CD4-positive, alpha-beta T cell (primary cell): ENCODE measurements around the gene LHFPL3. TPM values are rescaled to one million over a fixed set of nuclear protein-coding genes. Genes with fewer than 3 reads are reported as not detected.

Experiments
- ATAC-seq: fragments of 200-7000 bp; cut with Tn5 transposase; one replicate; pipeline ENCODE4 v1.10.0; 2022; ENCODE audit warnings: mild to moderate bottlenecking; ENCODE audit not compliant: poor library complexity
- CTCF ChIA-PET: fragments of 350-600 bp; sonication (Branson Sonifier 250); formaldehyde crosslinking; loops from one replicate; lab custom pipeline; 2021; ENCODE audit warnings: antibody characterized with exemption, inconsistent platforms; lab: Charles Lee
- POLR2A ChIA-PET: fragments of 350-600 bp; sonication (Branson Sonifier 250); formaldehyde crosslinking; loops from one replicate; lab custom pipeline; 2021; ENCODE audit warnings: antibody characterized with exemption, inconsistent platforms; lab: Charles Lee
- DNase-seq, 14 experiments: peaks; one replicate each; pipeline ENCODE4 v3.0.0-alpha.2; 2013 to 2020; ENCODE audit warnings: mixed read lengths in 2 of 14
- H3K27ac ChIP-seq, 2 donors: one replicate each; pipeline versions ENCODE4 v1.5.1 to v1.7.0; 2013; ENCODE audit warnings: low read length in 2 of 2, low read depth in 1 of 2, mild to moderate bottlenecking in 1 of 2
- H3K27me3 ChIP-seq, 2 experiments: 1 replicate in 1 of 2; 2 replicates in 1 of 2; pipeline versions ENCODE4 v1.6.1 to v1.7.0; 2013; ENCODE audit warnings: low read length in 2 of 2, control low read depth in 1 of 2, mild to moderate bottlenecking in 1 of 2, moderate library complexity in 1 of 2; ENCODE audit not compliant: insufficient read depth in 2 of 2, control insufficient read depth in 1 of 2
- H3K36me3 ChIP-seq: one replicate; pipeline ENCODE4 v1.6.1; 2013; ENCODE audit warnings: low read length, control low read depth; ENCODE audit not compliant: insufficient read depth
- H3K4me1 ChIP-seq: one replicate; pipeline ENCODE4 v1.6.1; 2013; ENCODE audit warnings: low read length, control low read depth; ENCODE audit not compliant: insufficient read depth
- H3K4me3 ChIP-seq: one replicate; pipeline ENCODE4 v1.5.1; 2013; ENCODE audit warnings: mild to moderate bottlenecking, low read length, moderate library complexity
- H3K9me3 ChIP-seq, 2 experiments: 1 replicate in 1 of 2; 2 replicates in 1 of 2; pipeline versions ENCODE4 v1.6.1 to v1.7.0; 2013; ENCODE audit warnings: low read length in 2 of 2, mild to moderate bottlenecking in 2 of 2, control low read depth in 1 of 2, moderate library complexity in 1 of 2; ENCODE audit not compliant: control insufficient read depth in 1 of 2, insufficient read depth in 1 of 2
- H3K27ac Mint-ChIP-seq: one replicate; pipeline ENCODE4 v1.8.0; 2020; ENCODE audit warnings: mixed read lengths
- H3K27me3 Mint-ChIP-seq: one replicate; pipeline ENCODE4 v1.8.0; 2021; ENCODE audit warnings: mixed read lengths
- H3K36me3 Mint-ChIP-seq: one replicate; pipeline ENCODE4 v1.8.0; 2021; ENCODE audit warnings: low read depth, mixed read lengths
- H3K4me1 Mint-ChIP-seq: one replicate; pipeline ENCODE4 v1.8.0; 2021; ENCODE audit warnings: low read depth, mixed read lengths
- H3K4me3 Mint-ChIP-seq: one replicate; pipeline ENCODE4 v1.8.0; 2020; ENCODE audit warnings: mild to moderate bottlenecking, mixed read lengths
- H3K9me3 Mint-ChIP-seq: one replicate; pipeline ENCODE4 v1.8.0; 2020; ENCODE audit warnings: mixed read lengths
- CTCF ChIP-seq: fragments of 200-600 bp; IDR thresholded peaks from one replicate; pipeline ENCODE4 v1.8.0; 2022; ENCODE audit warnings: antibody characterized with exemption, mild to moderate bottlenecking
- intact Hi-C, 2 experiments: fragments of 100-400 bp; cut with DNase I in 1 of 2; cut with micrococcal nuclease in 1 of 2; formaldehyde crosslinking; loops; one replicate each; pipeline versions ENCODE4 v1.15.1 to v1.9.0; 2023 to 2025; cut with DNase I, micrococcal nuclease
- total RNA-seq, 174 experiments: library from RNA in 2 of 174; stranded (reverse) in 2 of 174; gene quantifications; one replicate each; pipeline ENCODE4 v1.2.3 and lab custom pipeline; 2021 to 2026

Gene LHFPL3
- total RNA-seq, 2 experiments from 2014 or later = not detected

- intact Hi-C loops = no loop called here
- peaks cover 14% of the 10 kb centered on the region for H3K27me3 Mint-ChIP-seq
Measured at GRCh38 chr7:104775531-104775930, 447.1 kb downstream of the LHFPL3 start.

GRCh38 chr7:104777301-104777800 is 448.9 kb downstream of the LHFPL3 start:
- no peaks in the 10 kb centered on the region for H3K36me3 ChIP-seq
- Mint-ChIP-seq H3K36me3 (no peaks in the 10 kb centered on the region), H3K9me3 (no peaks in the 10 kb centered on the region), H3K27ac (no peak overlapping the region), H3K4me3 (no peak overlapping the region), H3K4me1 (no peaks in the 10 kb centered on the region), H3K27me3 (peaks cover 6% of the 10 kb centered on the region)
- ChIA-PET CTCF (no interaction called here), POLR2A (no interaction called here)
- intact Hi-C loops = no loop called here
- no peak overlapping the region for H3K4me3 ChIP-seq
- peaks cover 7 to 9% of the 10 kb centered on the region in 2 experiments for H3K27me3 ChIP-seq
- ATAC-seq = no peak
- no peak for TF ChIP-seq CTCF
- H3K9me3 ChIP-seq = no peaks in the 10 kb centered on the region
- H3K27ac ChIP-seq = no peak overlapping the region
- DNase-seq = no peak
- no peaks in the 10 kb centered on the region for H3K4me1 ChIP-seq

More at GRCh38 chr7:104775531-104775930, 447.1 kb downstream of the LHFPL3 start:
- H3K4me1 Mint-ChIP-seq = no peaks in the 10 kb centered on the region
- Histone ChIP-seq H3K27ac (no peak overlapping the region), H3K4me3 (no peak overlapping the region), H3K36me3 (no peaks in the 10 kb centered on the region), H3K27me3 (peaks cover 3% of the 10 kb centered on the region in 2 experiments), H3K9me3 (no peaks in the 10 kb centered on the region), H3K4me1 (no peaks in the 10 kb centered on the region)
- DNase-seq (no peak), ATAC-seq (no peak)
- no peaks in the 10 kb centered on the region for H3K36me3 Mint-ChIP-seq
- CTCF ChIA-PET = interaction anchor here (0.6 kb wide), 2 partner anchors 34 to 574 kb away, joined by 3 to 4 read pairs; no protein-coding TSS in a partner anchor
- POLR2A ChIA-PET = no interaction called here
- no peak overlapping the region for H3K27ac Mint-ChIP-seq
- H3K4me3 Mint-ChIP-seq = no peak overlapping the region
- TF ChIP-seq CTCF = no peak
- H3K9me3 Mint-ChIP-seq = no peaks in the 10 kb centered on the region

GRCh38 chr7:104779888-104780287 is 451.5 kb downstream of the LHFPL3 start:
- CTCF ChIA-PET = no interaction called here
- intact Hi-C loops = no loop called here
- Mint-ChIP-seq H3K36me3 (no peaks in the 10 kb centered on the region), H3K9me3 (no peaks in the 10 kb centered on the region), H3K4me3 (no peak overlapping the region), H3K27me3 (no peaks in the 10 kb centered on the region), H3K4me1 (no peaks in the 10 kb centered on the region), H3K27ac (no peak overlapping the region)
- DNase-seq (no peak), ATAC-seq (no peak)
- POLR2A ChIA-PET = no interaction called here
- TF ChIP-seq CTCF = no peak
- Histone ChIP-seq H3K27me3 (peaks cover 4 to 9% of the 10 kb centered on the region in 2 experiments), H3K4me1 (no peaks in the 10 kb centered on the region), H3K9me3 (no peaks in the 10 kb centered on the region), H3K4me3 (no peak overlapping the region), H3K36me3 (no peaks in the 10 kb centered on the region), H3K27ac (no peak overlapping the region)
